DND-41 (cell line): ENCODE results near the gene OR2T3.
"Not testable (repeated sequence)": the region's sequence is repeated elsewhere in the genome, so short reads cannot be mapped to it uniquely, and the experiment has no call there.

Source experiments
- EZH2 ChIP-seq: IDR thresholded peaks from 3 replicates; pipeline ENCODE4 v1.6.1; 2012; ENCODE audit warnings: borderline replicate concordance, low read depth, mild to moderate bottlenecking, moderate library complexity, low read length, inconsistent platforms; ENCODE audit not compliant: severe bottlenecking
- TF ChIP-seq, protein P1 (sequence below): IDR thresholded peaks from 2 replicates; pipeline ENCODE4 v1.5.1; 2012; ENCODE audit warnings: borderline replicate concordance, low read length, moderate library complexity, mild to moderate bottlenecking; ENCODE audit not compliant: poor library complexity, severe bottlenecking; ENCODE audit errors: extremely low read depth

DNA sequence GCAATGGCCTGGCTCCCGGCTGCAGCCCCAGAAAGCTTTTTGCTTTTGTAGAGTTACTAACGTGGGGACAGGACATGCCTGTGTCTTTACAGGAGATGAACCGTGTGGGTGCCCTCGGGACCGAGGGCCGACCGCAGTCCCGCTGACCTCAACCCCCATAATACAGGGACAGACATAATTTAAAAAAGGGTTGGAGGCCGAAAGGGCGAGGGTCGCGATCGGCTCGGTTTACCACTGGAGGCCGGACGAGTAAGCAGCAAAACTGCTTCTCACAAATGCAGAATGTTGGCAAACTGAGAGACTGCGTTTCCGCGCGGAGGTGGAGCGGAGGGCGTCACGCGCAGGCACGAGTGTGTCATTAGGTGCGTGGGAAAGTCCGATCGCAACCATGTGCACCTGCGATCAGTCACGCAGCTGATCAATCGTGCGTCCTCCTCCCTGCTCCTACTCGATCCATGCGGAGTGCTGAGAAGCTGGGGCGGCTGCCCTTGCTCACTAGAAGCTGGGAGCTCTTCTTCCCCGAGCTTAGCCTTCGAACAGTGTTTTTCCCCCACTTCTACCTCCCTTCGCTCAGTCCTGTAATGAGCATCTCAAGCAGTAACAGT lies 39.2 kb upstream of the OR2T3 start:
- TF ChIP-seq, protein P1, sequence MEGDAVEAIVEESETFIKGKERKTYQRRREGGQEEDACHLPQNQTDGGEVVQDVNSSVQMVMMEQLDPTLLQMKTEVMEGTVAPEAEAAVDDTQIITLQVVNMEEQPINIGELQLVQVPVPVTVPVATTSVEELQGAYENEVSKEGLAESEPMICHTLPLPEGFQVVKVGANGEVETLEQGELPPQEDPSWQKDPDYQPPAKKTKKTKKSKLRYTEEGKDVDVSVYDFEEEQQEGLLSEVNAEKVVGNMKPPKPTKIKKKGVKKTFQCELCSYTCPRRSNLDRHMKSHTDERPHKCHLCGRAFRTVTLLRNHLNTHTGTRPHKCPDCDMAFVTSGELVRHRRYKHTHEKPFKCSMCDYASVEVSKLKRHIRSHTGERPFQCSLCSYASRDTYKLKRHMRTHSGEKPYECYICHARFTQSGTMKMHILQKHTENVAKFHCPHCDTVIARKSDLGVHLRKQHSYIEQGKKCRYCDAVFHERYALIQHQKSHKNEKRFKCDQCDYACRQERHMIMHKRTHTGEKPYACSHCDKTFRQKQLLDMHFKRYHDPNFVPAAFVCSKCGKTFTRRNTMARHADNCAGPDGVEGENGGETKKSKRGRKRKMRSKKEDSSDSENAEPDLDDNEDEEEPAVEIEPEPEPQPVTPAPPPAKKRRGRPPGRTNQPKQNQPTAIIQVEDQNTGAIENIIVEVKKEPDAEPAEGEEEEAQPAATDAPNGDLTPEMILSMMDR = not testable (repeated sequence)
- not testable (repeated sequence) for TF ChIP-seq EZH2
